Measurements from ENCODE around the gene NUTM2B. TPM values are rescaled to one million over a fixed set of nuclear protein-coding genes. Genes with fewer than 3 reads are reported as not detected.
"Not testable (repeated sequence)": the region's sequence is repeated elsewhere in the genome, so short reads cannot be mapped to it uniquely, and the experiment has no call there.

NUTM2B gene, protein sequence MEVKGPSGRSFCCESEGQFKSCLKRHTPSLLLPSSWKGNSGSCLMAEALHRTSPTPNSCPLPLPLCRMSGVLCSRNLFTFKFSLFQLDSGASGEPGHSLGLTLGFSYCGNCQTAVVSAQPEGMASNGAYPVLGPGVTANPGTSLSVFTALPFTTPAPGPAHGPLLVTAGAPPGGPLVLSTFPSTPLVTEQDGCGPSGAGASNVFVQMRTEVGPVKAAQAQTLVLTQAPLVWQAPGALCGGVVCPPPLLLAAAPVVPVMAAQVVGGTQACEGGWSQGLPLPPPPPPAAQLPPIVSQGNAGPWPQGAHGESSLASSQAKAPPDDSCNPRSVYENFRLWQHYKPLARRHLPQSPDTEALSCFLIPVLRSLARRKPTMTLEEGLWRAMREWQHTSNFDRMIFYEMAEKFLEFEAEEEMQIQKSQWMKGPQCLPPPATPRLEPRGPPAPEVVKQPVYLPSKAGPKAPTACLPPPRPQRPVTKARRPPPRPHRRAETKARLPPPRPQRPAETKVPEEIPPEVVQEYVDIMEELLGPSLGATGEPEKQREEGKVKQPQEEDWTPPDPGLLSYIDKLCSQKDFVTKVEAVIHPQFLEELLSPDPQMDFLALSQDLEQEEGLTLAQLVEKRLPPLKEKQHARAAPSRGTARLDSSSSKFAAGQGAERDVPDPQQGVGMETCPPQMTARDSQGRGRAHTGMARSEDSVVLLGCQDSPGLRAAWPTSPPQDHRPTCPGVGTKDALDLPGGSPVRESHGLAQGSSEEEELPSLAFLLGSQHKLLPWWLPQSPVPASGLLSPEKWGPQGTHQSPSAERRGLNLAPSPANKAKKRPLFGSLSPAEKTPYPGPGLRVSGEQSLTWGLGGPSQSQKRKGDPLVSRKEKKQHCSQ
- total RNA-seq (2014; rRNA removed; shearing (Covaris generic)): 0.53 and 0.67 TPM in 2 replicates
- 0.57 and 0.71 TPM in 2 replicates for polyA plus RNA-seq (2015; cell fraction: cytosol; rRNA removed)
- polyA plus RNA-seq (2015; cell fraction: nucleus; rRNA removed): 0.91 TPM in 1 of 2 replicates, not detected in the other

DNA sequence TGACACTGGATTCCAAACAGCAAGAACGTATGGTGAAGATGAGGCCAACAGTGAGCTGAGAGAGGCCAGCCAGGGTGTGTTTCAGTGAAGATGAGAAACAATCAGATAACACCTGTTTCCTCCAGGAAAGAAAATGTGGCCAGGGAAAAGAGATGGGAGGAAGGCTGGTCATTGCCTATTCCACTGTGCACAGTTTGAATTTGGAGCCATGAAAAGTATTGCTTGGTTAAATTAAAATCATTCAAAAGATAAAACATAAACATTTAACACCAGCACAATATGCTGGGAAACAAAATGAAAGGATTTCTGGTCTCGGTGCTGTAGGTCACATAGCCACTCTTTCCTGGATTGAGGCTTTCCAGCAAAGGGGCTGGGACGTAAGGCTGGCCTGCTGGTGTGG is at the start of gene NUTM2B:
NUTM2B (plus strand) TSS at position 301 of the 400 bp plus-strand sequence. CDS start 383 bp downstream, outside the sequence.
- in situ Hi-C loops (cut with HindIII; ENCODE audit: low pct_unique_long_range_greater_than_20kb, low sequenced_read_pairs); DNase-seq (ENCODE audit: low read depth, low spot score): not testable (repeated sequence)

DNA sequence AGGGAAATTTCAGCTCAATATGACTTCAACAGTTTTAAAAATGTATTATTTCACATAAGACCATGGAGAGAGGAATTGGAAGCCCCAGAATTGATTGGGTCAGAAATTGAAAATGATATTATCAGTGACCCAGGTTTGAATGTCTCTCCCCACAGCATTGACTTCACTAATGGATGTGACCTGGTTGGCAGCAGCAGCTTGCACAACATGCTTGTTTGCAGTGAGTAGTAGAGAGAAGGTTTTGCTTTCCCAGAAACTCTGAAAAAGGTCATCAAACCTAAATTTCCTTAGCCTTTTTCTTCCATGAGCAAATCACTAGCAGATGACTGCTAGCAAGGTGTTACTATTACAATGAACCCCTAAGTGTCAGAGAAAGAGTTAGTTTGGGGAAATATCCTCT is 39.7 kb upstream of the NUTM2B start:
- in situ Hi-C loops (cut with HindIII; ENCODE audit: low pct_unique_long_range_greater_than_20kb, low sequenced_read_pairs); DNase-seq (ENCODE audit: low read depth, low spot score): not testable (repeated sequence)

DNA sequence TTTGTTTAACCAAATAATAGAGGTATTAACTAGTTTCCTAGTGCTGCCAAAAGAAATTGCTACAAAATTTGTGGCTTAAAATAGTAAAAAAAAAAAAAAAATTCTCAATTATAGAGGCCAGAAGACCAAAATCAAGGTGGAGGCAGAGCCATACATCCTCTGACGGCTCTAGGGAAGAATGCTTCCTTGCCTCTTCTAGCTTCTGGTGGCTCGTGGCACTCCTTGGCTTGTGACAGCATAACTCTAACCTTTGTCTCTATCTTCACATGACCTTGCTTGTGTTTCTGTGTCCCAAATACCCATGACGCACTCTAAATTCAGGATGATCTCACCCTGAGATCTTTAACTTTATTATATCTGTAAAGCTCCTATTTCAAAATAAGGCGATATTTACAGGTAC is 38.3 kb upstream of the NUTM2B start:
- DNase-seq (ENCODE audit: low read depth, low spot score): peak; percentile 74
- in situ Hi-C loops (cut with HindIII; ENCODE audit: low pct_unique_long_range_greater_than_20kb, low sequenced_read_pairs): not testable (repeated sequence)

DNA sequence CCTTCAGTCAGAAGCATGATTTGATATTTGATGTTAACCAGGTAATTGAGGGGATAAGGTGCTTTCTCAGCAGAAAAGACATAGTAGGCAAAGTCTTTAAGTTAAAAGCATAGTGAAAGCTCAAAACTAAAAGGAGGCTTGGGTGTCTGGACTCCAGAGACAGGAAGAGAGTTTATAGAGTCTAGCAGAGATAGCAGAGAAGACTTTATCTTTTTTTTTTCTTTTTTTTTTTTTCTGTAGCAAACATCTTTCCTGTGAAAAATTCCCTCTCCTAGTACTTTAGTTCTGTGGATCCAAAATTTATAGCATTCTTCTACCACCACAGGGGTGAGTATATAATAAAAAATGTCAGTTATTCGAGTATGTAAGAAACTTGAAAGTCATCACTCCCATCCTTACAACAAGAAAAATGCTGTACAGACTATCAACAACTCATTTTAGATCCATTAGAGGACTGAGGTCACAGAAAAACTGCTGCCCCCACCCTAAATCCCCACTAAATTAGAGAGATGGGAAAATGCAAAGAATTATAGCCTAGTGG is 33.7 kb upstream of the NUTM2B start:
- in situ Hi-C loops (cut with HindIII; ENCODE audit: low pct_unique_long_range_greater_than_20kb, low sequenced_read_pairs): not testable (repeated sequence)

DNA sequence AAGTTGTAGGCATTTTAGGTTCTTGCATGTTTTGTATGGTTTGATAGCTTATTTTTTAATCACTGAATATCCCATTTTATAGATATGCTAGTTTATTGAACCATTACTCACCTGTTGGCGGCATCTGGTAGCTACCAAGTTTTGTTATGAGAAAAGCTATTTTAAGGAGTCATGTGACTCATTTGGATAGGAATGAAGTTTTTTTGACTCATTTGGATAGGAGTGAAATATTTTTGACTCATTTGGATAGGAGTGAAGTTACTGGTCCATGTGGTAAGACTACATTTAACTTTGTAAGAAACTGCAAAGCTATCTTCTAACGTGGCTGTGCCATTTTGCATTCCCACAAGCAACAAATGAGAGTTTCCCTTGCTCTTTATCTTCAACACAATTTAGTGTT is 28.1 kb upstream of the NUTM2B start:
- DNase-seq (ENCODE audit: low read depth, low spot score); in situ Hi-C loops (cut with HindIII; ENCODE audit: low pct_unique_long_range_greater_than_20kb, low sequenced_read_pairs): not testable (repeated sequence)

More for the DNA sequence above, 33.7 kb upstream of the NUTM2B start:
- DNase-seq (ENCODE audit: low read depth, low spot score): not testable (repeated sequence)

DNA sequence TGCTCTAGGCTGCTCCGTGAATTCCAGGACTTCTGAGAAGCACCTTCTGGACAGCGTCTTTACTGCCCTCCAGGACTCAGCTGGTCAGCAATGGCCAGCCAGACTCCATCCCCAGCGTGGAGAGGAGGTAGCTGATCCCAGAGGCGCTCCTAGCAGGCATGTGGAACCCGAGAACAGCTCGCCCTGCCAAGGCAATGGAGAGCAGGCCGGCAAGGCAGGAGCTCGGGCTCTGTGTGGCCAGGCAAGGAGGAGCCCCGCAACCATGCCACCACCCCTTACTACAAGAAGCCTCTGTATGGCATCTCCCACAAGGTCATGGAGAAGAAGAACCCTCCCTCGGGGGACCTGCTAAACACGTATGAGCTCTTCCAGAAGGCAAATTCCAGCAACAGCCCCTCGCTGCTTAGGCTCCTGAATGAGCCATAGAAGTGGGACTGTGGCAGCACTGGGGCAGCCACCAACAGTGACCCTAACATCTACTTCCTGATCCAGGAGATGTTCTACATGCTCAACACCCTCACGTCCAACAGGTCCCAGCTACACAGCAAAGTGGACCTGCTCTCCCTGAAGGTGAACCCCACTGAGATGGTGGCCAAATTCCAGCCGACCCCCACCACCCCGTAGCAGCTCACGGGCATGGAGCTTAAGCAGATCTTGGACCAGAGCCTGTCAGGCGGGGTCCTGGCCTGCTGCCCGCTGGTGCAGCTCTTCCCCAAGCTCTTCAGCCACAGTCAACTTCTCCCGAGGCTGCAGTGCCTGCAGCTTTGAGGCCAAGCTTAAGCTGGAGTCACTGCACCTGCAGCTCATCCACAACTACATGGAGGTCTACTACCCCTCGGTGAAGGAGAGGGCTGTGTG is 19.8 kb upstream of the NUTM2B start:
- DNase-seq (ENCODE audit: low read depth, low spot score); in situ Hi-C loops (cut with HindIII; ENCODE audit: low pct_unique_long_range_greater_than_20kb, low sequenced_read_pairs): not testable (repeated sequence)

DNA sequence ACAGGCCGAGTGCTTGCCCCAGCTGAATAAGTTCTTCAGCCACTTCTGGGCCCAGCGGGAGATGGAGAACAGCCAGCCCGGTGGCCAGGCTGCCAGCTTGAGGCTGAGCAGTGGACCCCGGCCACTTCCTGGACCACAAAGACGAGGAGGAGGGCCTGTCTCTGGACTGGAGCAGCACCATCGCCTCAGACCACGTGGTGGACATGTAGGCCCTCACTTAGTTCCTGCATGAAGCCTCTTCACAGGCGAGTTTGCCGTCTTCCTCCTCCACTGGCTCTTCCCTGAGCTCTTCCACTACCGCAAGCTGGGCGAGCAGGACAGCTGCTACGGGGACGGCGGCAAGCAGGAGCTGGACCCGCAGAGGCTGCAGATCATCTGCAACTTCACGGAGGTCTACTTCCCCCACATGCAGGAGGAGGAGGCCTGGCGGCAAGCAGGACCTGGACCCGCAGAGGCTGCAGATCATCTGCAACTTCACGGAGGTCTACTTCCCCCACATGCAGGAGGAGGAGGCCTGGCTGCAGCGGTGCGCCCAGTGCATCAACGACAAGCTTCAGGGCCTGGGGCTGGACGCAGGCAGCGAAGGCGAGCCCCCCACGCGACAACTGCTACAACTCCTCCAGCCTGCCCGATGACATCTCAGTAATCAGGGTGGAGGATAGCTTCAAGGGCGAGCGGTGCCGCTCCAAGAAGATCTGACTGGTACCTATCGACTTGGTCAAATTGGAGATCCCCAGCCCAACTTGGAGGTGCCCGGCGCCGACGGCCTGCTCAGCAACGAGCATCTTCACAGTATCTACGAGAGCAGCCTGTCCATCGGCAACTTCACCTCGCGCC is 18.9 kb upstream of the NUTM2B start:
- in situ Hi-C loops (cut with HindIII; ENCODE audit: low pct_unique_long_range_greater_than_20kb, low sequenced_read_pairs); DNase-seq (ENCODE audit: low read depth, low spot score): not testable (repeated sequence)

DNA sequence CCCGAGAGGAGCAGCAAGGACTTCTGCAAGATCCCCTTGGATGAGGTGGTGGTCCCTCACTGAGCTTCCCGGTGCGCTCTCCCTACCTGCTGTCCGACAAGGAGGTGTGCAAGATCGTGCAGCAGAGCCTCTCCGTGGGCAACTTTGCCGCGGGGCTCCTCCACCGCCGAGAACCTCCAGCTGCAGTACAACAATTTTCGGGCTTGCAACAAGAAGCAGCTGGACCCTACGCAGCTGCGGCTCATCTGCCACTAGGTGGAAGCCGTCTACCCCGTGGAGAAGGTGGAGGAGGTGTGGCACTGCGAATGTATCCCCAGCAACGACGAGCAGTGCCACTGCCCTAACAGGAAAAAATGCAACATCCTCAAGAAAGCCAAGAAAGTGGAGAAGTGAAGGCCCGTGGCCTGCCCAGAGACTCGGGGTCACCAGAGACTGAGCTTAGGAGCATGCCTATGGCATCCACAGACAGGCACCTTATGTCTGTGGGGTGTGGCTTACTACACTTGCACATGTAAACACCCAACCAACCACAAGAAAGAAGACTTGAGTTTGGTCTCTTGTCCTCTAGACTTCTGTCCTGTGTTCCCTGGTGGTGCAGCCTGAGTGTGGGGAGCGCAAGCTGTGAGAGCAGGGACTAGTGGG is 17.9 kb upstream of the NUTM2B start:
- DNase-seq (ENCODE audit: low read depth, low spot score): peak; percentile 59
- in situ Hi-C loops (cut with HindIII; ENCODE audit: low pct_unique_long_range_greater_than_20kb, low sequenced_read_pairs): not testable (repeated sequence)

DNA sequence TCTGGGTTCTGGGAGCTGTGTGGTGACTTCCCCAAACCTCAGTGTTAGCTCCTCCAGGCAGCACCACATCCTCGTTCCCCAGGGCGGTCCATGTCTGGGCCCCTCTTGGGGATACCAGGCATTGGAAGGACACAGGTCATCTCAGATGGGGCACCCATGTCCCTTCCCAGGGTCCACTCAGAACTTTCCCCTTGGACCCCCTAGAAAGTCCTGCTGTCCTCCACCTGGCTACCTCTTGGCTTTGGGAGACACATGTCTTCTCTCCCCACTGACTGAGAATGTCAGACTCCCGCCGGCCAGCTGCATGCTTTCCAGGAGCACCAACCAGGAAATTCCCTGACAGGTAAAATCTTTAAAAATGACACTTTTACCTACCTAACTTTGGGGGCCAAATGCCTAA is 16.4 kb upstream of the NUTM2B start:
- in situ Hi-C loops (cut with HindIII; ENCODE audit: low pct_unique_long_range_greater_than_20kb, low sequenced_read_pairs); DNase-seq (ENCODE audit: low read depth, low spot score): not testable (repeated sequence)

DNA sequence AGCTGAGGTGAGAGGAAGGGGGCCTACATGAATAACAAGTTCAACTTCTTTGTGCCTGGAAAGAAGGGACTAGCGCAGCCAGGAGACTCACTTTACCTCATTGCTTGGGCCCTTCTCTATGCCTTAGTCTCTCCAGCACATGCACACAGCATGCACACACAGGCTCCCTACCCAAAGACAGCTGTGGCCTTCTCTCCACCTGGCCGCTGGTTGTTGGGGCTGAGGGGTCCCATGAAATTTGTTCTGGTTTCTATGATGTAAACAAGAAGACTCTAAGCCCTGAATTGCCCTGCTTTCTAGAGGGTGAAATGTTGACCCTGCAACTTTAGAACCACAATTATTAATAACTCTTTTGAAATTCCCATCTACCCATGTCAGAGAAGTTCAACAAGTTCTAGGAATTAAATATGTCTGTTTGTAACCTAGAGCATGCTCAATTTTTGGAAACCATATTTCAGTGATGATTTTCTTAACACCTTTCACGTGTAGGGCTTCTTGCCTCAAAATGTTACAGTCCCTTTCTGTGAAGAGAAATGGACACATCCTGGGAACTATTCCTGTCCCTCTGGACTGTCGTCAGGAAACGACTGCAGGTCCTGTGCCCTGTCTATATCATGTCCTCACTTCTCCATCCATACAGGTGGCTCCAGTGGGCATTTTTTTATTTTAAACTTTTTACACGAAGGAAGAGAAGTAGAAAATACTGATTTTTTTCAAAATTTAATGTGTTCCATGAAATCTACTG is 15.4 kb upstream of the NUTM2B start:
- in situ Hi-C loops (cut with HindIII; ENCODE audit: low pct_unique_long_range_greater_than_20kb, low sequenced_read_pairs): not testable (repeated sequence)

DNA sequence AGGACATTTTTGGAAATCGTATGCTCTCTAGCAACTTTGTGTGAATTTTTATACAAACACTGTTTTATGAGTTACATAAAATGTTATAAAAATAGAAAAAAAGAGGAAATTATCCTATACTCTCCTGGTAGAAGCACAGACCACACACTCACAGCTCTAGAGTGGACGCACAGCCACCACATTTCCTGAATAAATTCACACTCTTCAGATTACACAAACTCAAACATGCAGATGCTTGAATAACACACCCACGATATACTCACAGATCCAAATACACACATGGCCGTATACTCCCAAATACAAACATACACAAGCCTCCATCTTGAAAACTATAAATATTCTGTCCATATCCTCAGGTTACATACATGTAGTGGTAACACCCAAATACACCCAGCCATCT is 14.2 kb upstream of the NUTM2B start:
- in situ Hi-C loops (cut with HindIII; ENCODE audit: low pct_unique_long_range_greater_than_20kb, low sequenced_read_pairs); DNase-seq (ENCODE audit: low read depth, low spot score): not testable (repeated sequence)

More for the DNA sequence above, 15.4 kb upstream of the NUTM2B start:
- DNase-seq (ENCODE audit: low read depth, low spot score): not testable (repeated sequence)

DNA sequence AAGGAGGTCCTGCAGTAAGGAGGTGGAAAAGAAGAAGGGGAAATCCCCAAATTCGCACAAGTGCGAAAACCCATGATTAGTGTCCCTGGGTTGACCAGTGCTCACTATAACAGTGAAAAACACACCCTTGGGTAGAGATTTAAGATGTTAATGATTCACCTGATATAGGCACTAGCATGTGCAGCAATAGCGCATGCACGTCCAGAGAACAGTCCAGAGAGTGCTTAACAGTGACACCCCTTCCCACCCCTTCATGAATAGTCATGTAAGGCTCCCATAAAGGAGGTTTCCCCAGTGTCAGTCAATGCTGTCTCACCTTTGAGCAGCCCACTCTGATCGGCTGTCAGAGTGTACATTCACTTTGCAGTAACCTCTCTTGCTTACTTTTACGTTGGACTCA is 6.4 kb upstream of the NUTM2B start:
- in situ Hi-C loops (cut with HindIII; ENCODE audit: low pct_unique_long_range_greater_than_20kb, low sequenced_read_pairs); DNase-seq (ENCODE audit: low read depth, low spot score): not testable (repeated sequence)

DNA sequence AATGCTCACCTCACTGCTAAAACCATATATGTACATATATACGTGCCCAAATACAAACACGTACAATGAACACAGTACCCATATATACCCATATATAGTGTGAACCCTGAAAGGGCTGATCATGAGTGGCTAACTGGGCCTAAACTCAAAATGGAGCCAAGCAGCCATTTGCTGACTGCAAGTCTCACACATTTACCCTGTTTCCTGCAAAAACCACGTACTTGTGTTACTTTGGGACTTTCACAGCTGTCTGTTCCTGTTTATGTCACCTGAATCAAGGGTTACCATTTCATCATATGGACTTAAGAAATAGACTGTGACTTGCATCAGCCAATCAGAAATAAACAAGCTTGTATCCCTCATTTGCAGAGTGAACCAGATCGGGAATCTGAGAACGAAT is 5.9 kb upstream of the NUTM2B start:
- DNase-seq (ENCODE audit: low read depth, low spot score); in situ Hi-C loops (cut with HindIII; ENCODE audit: low pct_unique_long_range_greater_than_20kb, low sequenced_read_pairs): not testable (repeated sequence)

DNA sequence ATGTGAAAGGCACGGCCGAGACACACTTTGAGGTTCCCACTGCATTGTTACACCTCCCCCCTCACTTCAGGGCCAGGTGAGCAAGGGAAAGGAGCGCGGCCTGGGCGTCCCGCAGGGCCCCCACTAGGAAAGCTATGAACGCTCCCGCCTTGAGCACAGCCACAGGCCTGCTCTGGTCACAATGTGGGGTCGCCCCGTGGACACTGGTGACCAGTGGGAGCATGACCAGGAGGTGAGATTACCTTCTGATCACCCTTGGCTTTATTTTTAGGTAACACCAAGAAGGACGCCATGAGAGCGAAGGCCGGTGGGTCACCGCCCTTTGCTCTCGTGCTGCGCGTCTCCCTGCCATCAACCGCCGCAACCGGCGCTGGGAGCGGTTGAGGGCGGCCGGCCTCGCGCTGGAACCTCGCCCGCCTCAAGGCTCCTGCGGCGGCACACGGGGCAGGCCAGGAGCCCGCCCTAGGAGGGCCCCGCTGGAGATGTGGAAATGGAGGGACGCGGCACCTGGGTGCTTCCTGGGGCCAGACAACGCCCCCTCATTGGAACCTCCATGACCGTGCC is 2.6 kb upstream of the NUTM2B start:
- in situ Hi-C loops (cut with HindIII; ENCODE audit: low pct_unique_long_range_greater_than_20kb, low sequenced_read_pairs); DNase-seq (ENCODE audit: low read depth, low spot score): not testable (repeated sequence)

DNA sequence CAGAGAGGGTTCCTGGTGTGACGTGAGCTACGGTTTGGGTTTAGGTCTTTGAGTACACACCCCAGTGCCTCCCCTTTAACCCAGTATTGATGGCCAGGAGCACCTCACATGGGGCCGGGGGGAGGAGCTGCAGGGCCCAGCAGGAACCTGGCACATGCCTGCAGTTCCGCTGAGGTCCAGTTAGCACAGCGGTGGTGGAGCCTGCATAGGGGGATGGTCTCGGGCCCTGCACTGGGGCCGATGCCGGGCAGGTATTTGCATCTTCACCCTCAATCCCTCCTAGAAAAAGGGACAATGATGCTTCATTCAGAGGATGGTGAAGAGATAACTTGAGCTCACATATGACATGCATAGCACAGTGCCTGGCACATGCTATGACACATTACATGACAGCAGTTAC is 4.0 kb downstream of the NUTM2B start:
- in situ Hi-C loops (cut with HindIII; ENCODE audit: low pct_unique_long_range_greater_than_20kb, low sequenced_read_pairs); DNase-seq (ENCODE audit: low read depth, low spot score): not testable (repeated sequence)
